ENCODE data around the gene AGPAT1. TPM values are rescaled to one million over a fixed set of nuclear protein-coding genes. Genes with fewer than 3 reads are reported as not detected.

AGPAT1 gene
- total and polyA plus RNA-seq, 2 of the 13 experiments (the other 11 are each of a cell fraction or from before 2014, with no cell fraction given): 51.3 to 139 TPM

GRCh38 chr6:32127717-32128592, 47.9 kb downstream of the AGPAT1 start, which contains the start of gene ATF6B (continued):
- TF ChIP-seq HMG20A (CRISPR knock-in tag; IDR thresholded peaks at IDR 0.05; ENCODE audit: borderline replicate concordance) (no peak), CREB3 (CRISPR knock-in tag; IDR thresholded peaks at IDR 0.05) (no peak), ZNF10 (CRISPR knock-in tag; IDR thresholded peaks at IDR 0.05; ENCODE audit: borderline replicate concordance, low read depth) (no peak), ZNF879 (CRISPR knock-in tag; IDR thresholded peaks at IDR 0.05) (no peak; the same call in 1 of the 2 replicates), ZBTB37 (CRISPR knock-in tag; IDR thresholded peaks at IDR 0.05) (no peak), SIN3B (IDR thresholded peaks at IDR 0.05; ENCODE audit: low read length) (peak; percentile 84), NFIB (CRISPR knock-in tag; IDR thresholded peaks at IDR 0.05; ENCODE audit: borderline replicate concordance) (no peak), ATF5 (CRISPR knock-in tag; IDR thresholded peaks at IDR 0.05; ENCODE audit: low read depth) (no peak), YY1 (IDR thresholded peaks at IDR 0.05; ENCODE audit: insufficient read depth, insufficient replicate concordance, low read depth, low read length) (peak; percentile 94), ZNF564 (CRISPR knock-in tag; IDR thresholded peaks at IDR 0.05) (no peak), ZNF598 (CRISPR knock-in tag; IDR thresholded peaks at IDR 0.05; ENCODE audit: borderline replicate concordance) (no peak; the same call in 1 of the 2 replicates), POGZ (CRISPR knock-in tag; IDR thresholded peaks at IDR 0.05) (peak; percentile 20), MAF1 (CRISPR knock-in tag; IDR thresholded peaks at IDR 0.05; ENCODE audit: borderline replicate concordance) (no peak), SIX4 (CRISPR knock-in tag; IDR thresholded peaks at IDR 0.05) (peak; percentile 38; the same call in 1 of the 2 replicates), ZKSCAN8 (CRISPR knock-in tag; IDR thresholded peaks at IDR 0.05; ENCODE audit: borderline replicate concordance) (no peak), FOSL2 (CRISPR knock-in tag; IDR thresholded peaks at IDR 0.05) (no peak; the same call in none of the 2 replicates), TSC22D2 (CRISPR knock-in tag; IDR thresholded peaks at IDR 0.05; ENCODE audit: borderline replicate concordance) (peak; percentile 85; the same call in 1 of the 2 replicates), NRL (CRISPR knock-in tag; IDR thresholded peaks at IDR 0.05; ENCODE audit: borderline replicate concordance) (peak; percentile 62; the same call in 1 of the 2 replicates), GRHL1 (CRISPR knock-in tag; conservative IDR thresholded peaks at IDR 0.05) (no peak), E2F5 (CRISPR knock-in tag; conservative IDR thresholded peaks at IDR 0.05) (no peak), ZBTB25 (CRISPR knock-in tag; IDR thresholded peaks at IDR 0.05) (0 out of 2 replicates have a peak, but pooled peaks have one; percentile 57), AGO1 (IDR thresholded peaks at IDR 0.05; ENCODE audit: low read depth, low read length, poor library complexity, severe bottlenecking) (no peak)
